ENCODE results near the gene EFNB1. TPM values are rescaled to one million over a fixed set of nuclear protein-coding genes. Genes with fewer than 3 reads are reported as not detected.

EFNB1 gene
- total and polyA plus RNA-seq, 2 donors (not counting 1 experiment from before 2014, with no cell fraction given): 1.5 to 3.2 TPM

DNA sequence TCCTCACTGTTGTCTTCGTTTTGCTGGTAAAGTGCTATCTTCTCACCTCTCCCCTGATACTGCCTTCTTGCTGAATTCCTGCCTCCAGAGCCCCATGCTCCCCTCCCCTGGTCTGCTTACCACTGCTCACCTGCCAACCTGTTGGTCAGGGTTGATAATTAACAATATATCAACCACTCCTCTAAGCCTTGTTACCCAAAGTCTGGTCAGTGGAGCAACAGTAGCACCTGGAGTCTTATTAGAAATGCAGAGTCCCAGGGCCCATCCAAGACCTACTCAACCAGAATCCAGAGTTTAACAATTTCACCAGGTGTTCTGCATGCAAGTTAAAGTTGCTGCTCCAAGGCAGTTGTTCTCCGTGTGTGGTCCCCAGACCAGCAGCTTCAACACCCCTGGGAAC lies 55.0 kb downstream of the EFNB1 start:
- Mint-ChIP-seq H3K27me3 (no peaks in the 10 kb centered on the region), H3K4me3 (no peak overlapping the region), H3K27ac (no peak overlapping the region), H3K4me1 (no peaks in the 10 kb centered on the region), H3K9me3 (ENCODE audit: insufficient read depth) (no peaks in the 10 kb centered on the region)
- no peaks in the 10 kb centered on the region for H3K27me3 ChIP-seq (replicated peaks in 1 of 4; ENCODE audit: control extremely low read depth in 1 of 4, control insufficient read depth in 3 of 4, insufficient read depth in 4 of 4, low read length in 3 of 4)
- no peak overlapping the region for H2AFZ ChIP-seq (ENCODE audit: insufficient read depth, low read depth, low read length, poor library complexity, severe bottlenecking)
- no peaks in the 10 kb centered on the region for H3K79me2 ChIP-seq (ENCODE audit: control insufficient read depth, insufficient read depth, low read length)
- H3K36me3 ChIP-seq (replicated peaks in 1 of 2; ENCODE audit: control extremely low read depth in 1 of 2, control insufficient read depth in 1 of 2, extremely low read depth in 1 of 2, insufficient read depth in 2 of 2, low read length in 1 of 2): no peaks in the 10 kb centered on the region
- H3K27ac ChIP-seq (ENCODE audit: low read length in 2 of 2): no peak overlapping the region
- CTCF ChIA-PET: interaction anchor here (1.1 kb wide), 1 partner anchor 14 kb away, joined by 3 read pairs; no protein-coding TSS in a partner anchor
- no peak overlapping the region for H3K4me2 ChIP-seq (replicated peaks; ENCODE audit: low read depth, low read length, poor library complexity, severe bottlenecking)
- intact Hi-C loops (cut with micrococcal nuclease): no loop called here
- no peaks in the 10 kb centered on the region for H3K4me1 ChIP-seq (ENCODE audit: control insufficient read depth in 2 of 2, insufficient read depth in 2 of 2, low read length in 2 of 2)
- no peaks in the 10 kb centered on the region for H4K20me1 ChIP-seq (ENCODE audit: control insufficient read depth, insufficient read depth, low read length, poor library complexity, severe bottlenecking)
- no peak overlapping the region for H3K9ac ChIP-seq (ENCODE audit: low read length)
- ATAC-seq (ENCODE audit: low read depth): no peak
- no peak overlapping the region for H3K4me3 ChIP-seq (ENCODE audit: control extremely low read depth in 1 of 5, extremely low read depth in 1 of 5, insufficient read depth in 1 of 5, low read depth in 2 of 5, low read length in 4 of 5)
- POLR2A ChIA-PET: no interaction called here
- DNase-seq: no peak
- H3K9me3 ChIP-seq (ENCODE audit: control extremely low read depth in 1 of 3, control insufficient read depth in 2 of 3, insufficient read depth in 1 of 3, low read length in 2 of 3): no peaks in the 10 kb centered on the region
- TF ChIP-seq EZH2 (IDR thresholded peaks at IDR 0.05; ENCODE audit: borderline replicate concordance, insufficient read depth, low read depth, low read length, poor library complexity, severe bottlenecking): no peak
- TF ChIP-seq, protein P1, sequence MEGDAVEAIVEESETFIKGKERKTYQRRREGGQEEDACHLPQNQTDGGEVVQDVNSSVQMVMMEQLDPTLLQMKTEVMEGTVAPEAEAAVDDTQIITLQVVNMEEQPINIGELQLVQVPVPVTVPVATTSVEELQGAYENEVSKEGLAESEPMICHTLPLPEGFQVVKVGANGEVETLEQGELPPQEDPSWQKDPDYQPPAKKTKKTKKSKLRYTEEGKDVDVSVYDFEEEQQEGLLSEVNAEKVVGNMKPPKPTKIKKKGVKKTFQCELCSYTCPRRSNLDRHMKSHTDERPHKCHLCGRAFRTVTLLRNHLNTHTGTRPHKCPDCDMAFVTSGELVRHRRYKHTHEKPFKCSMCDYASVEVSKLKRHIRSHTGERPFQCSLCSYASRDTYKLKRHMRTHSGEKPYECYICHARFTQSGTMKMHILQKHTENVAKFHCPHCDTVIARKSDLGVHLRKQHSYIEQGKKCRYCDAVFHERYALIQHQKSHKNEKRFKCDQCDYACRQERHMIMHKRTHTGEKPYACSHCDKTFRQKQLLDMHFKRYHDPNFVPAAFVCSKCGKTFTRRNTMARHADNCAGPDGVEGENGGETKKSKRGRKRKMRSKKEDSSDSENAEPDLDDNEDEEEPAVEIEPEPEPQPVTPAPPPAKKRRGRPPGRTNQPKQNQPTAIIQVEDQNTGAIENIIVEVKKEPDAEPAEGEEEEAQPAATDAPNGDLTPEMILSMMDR (IDR thresholded peaks at IDR 0.05): no peak
- WGBS (ENCODE audit: insufficient coverage): no CpG with 5 or more reads among the region's 2 CpGs

GRCh38 chrX:68889249-68889648 lies 60.4 kb downstream of the EFNB1 start:
- Histone ChIP-seq H3K4me1 (ENCODE audit: control insufficient read depth in 2 of 2, insufficient read depth in 2 of 2, low read length in 2 of 2) (peaks cover 0 to 2% of the 10 kb centered on the region in 2 donors), H3K4me2 (replicated peaks; ENCODE audit: low read depth, low read length, poor library complexity, severe bottlenecking) (no peak overlapping the region), H4K20me1 (ENCODE audit: control insufficient read depth, insufficient read depth, low read length, poor library complexity, severe bottlenecking) (no peaks in the 10 kb centered on the region), H2AFZ (ENCODE audit: insufficient read depth, low read depth, low read length, poor library complexity, severe bottlenecking) (no peak overlapping the region), H3K27me3 (replicated peaks in 1 of 4; ENCODE audit: control extremely low read depth in 1 of 4, control insufficient read depth in 3 of 4, insufficient read depth in 4 of 4, low read length in 3 of 4) (no peaks in the 10 kb centered on the region), H3K36me3 (replicated peaks in 1 of 2; ENCODE audit: control extremely low read depth in 1 of 2, control insufficient read depth in 1 of 2, extremely low read depth in 1 of 2, insufficient read depth in 2 of 2, low read length in 1 of 2) (no peaks in the 10 kb centered on the region), H3K9me3 (ENCODE audit: control extremely low read depth in 1 of 3, control insufficient read depth in 2 of 3, insufficient read depth in 1 of 3, low read length in 2 of 3) (no peaks in the 10 kb centered on the region), H3K9ac (ENCODE audit: low read length) (no peak overlapping the region), H3K4me3 (ENCODE audit: control extremely low read depth in 1 of 5, extremely low read depth in 1 of 5, insufficient read depth in 1 of 5, low read depth in 2 of 5, low read length in 4 of 5) (no peak overlapping the region), H3K27ac (ENCODE audit: low read length in 2 of 2) (no peak overlapping the region), H3K79me2 (ENCODE audit: control insufficient read depth, insufficient read depth, low read length) (no peaks in the 10 kb centered on the region)
- POLR2A ChIA-PET: no interaction called here
- H3K27me3 Mint-ChIP-seq: no peaks in the 10 kb centered on the region
- intact Hi-C loops (cut with micrococcal nuclease): no loop called here
- ATAC-seq (ENCODE audit: low read depth): no peak
- no CpG with 5 or more reads among the region's 4 CpGs for WGBS (ENCODE audit: insufficient coverage)
- peaks cover 2% of the 10 kb centered on the region for H3K4me1 Mint-ChIP-seq
- CTCF ChIA-PET: no interaction called here
- H3K9me3 Mint-ChIP-seq (ENCODE audit: insufficient read depth): no peaks in the 10 kb centered on the region
- no peak overlapping the region for H3K27ac Mint-ChIP-seq
- DNase-seq: no peak
- TF ChIP-seq EZH2 (IDR thresholded peaks at IDR 0.05; ENCODE audit: borderline replicate concordance, insufficient read depth, low read depth, low read length, poor library complexity, severe bottlenecking): no peak
- TF ChIP-seq, protein P1 (IDR thresholded peaks at IDR 0.05): no peak
- H3K4me3 Mint-ChIP-seq: no peak overlapping the region

Other genes with a start within 250 kb of the EFNB1 start
- 0.46 and 0.54 TPM in 2 replicates for gene STARD8, start 181.4 kb upstream of the EFNB1 start, total RNA-seq
- gene STARD8, start 181.4 kb upstream of the EFNB1 start, polyA plus RNA-seq: 0.19 and 0.33 TPM in 2 replicates